GM18499 (cell line): ENCODE measurements around the gene LHX5.

Experiments
- ATAC-seq: cut with Tn5 transposase; IDR thresholded peaks from one replicate; pipeline ENCODE4 v1.9.1; 2021; ENCODE audit warnings: moderate number of reproducible peaks; ENCODE audit not compliant: insufficient read depth, unreplicated experiment

The LHX5 gene

GRCh38 chr12:113478351-113479011, 6.8 kb upstream of the LHX5 start:
- no peak for ATAC-seq

GRCh38 chr12:113477842-113478215, 6.2 kb upstream of the LHX5 start:
- ATAC-seq, result no peak

- no peak for ATAC-seq
Measured at GRCh38 chr12:113477171-113477841, 5.6 kb upstream of the LHX5 start.

GRCh38 chr12:113476176-113476986, 4.7 kb upstream of the LHX5 start:
- no peak for ATAC-seq

GRCh38 chr12:113475451-113476175, 3.9 kb upstream of the LHX5 start:
- ATAC-seq, result no peak

- ATAC-seq, result no peak
Measured at GRCh38 chr12:113474635-113475436, 3.2 kb upstream of the LHX5 start.

GRCh38 chr12:113473942-113474341, 2.3 kb upstream of the LHX5 start:
- no peak for ATAC-seq

- no peak for ATAC-seq
Measured at GRCh38 chr12:113473400-113473799, 1.7 kb upstream of the LHX5 start.

- no peak for ATAC-seq
Measured at GRCh38 chr12:113472191-113473121, 785 bp upstream of the LHX5 start.

GRCh38 chr12:113470871-113471618, 626 bp downstream of the LHX5 start:
- ATAC-seq, result no peak

- no peak for ATAC-seq
Measured at GRCh38 chr12:113469949-113470743, 1.5 kb downstream of the LHX5 start.

- ATAC-seq, result no peak
Measured at GRCh38 chr12:113469224-113469948, 2.3 kb downstream of the LHX5 start.

- no peak for ATAC-seq
Measured at GRCh38 chr12:113468365-113469223, 3.1 kb downstream of the LHX5 start.

GRCh38 chr12:113467502-113468364, 3.9 kb downstream of the LHX5 start:
- ATAC-seq, result no peak

GRCh38 chr12:113467142-113467501, 4.5 kb downstream of the LHX5 start:
- no peak for ATAC-seq
